Spleen (tissue), 11 donors: ENCODE measurements around the gene LAMA5. TPM values are rescaled to one million over a fixed set of nuclear protein-coding genes. Genes with fewer than 3 reads are reported as not detected.

Experiments used
- DNase-seq: peaks from one replicate; pipeline ENCODE4 v3.0.0-alpha.2; 2020
- H3K27ac ChIP-seq, 8 donors: fragments of 200-600 bp; sonication (generic) in 7 of 8; 1 replicate in 4 of 8; 2 replicates in 4 of 8; pipeline versions ENCODE4 v1.5.0 to v1.8.0; 2016 to 2021; ENCODE audit warnings: inconsistent platforms in 4 of 8, mild to moderate bottlenecking in 4 of 8, moderate library complexity in 1 of 8
- H3K27me3 ChIP-seq, 7 donors: fragments of 200-600 bp; sonication (generic) in 6 of 7; replicated peaks in 1 of 7; 1 replicate in 4 of 7; 2 replicates in 3 of 7; pipeline versions ENCODE4 v1.5.0 to v1.8.0; 2016 to 2021; ENCODE audit warnings: inconsistent platforms in 3 of 7, mild to moderate bottlenecking in 1 of 7
- H3K36me3 ChIP-seq, 6 donors: fragments of 200-600 bp; sonication (generic) in 5 of 6; 1 replicate in 4 of 6; 2 replicates in 2 of 6; pipeline versions ENCODE4 v1.5.0 to v1.8.0; 2016 to 2021; ENCODE audit warnings: inconsistent platforms in 2 of 6
- H3K4me1 ChIP-seq, 6 donors: fragments of 200-600 bp; sonication (generic) in 5 of 6; 1 replicate in 3 of 6; 2 replicates in 3 of 6; pipeline versions ENCODE4 v1.5.0 to v1.8.0; 2016 to 2021; ENCODE audit warnings: inconsistent platforms in 3 of 6
- H3K4me3 ChIP-seq, 8 donors: fragments of 200-600 bp; sonication (generic) in 7 of 8; 1 replicate in 4 of 8; 2 replicates in 4 of 8; pipeline versions ENCODE4 v1.5.0 to v1.8.0; 2016 to 2021; ENCODE audit warnings: inconsistent platforms in 4 of 8, mild to moderate bottlenecking in 4 of 8, moderate library complexity in 2 of 8
- H3K9me3 ChIP-seq, 8 donors: fragments of 200-600 bp; sonication (generic) in 7 of 8; 1 replicate in 4 of 8; 2 replicates in 4 of 8; pipeline versions ENCODE4 v1.5.0 to v1.8.0; 2016 to 2021; ENCODE audit warnings: inconsistent platforms in 4 of 8
- POLR2A ChIP-seq, 3 donors: fragments of 450-650 bp; IDR thresholded peaks; one replicate each; pipeline ENCODE4 v1.5.1; 2017; ENCODE audit warnings: antibody characterized with exemption in 3 of 3, mild to moderate bottlenecking in 1 of 3
- POLR2AphosphoS5 ChIP-seq, 3 donors: sonication (generic); formaldehyde crosslinking; IDR thresholded peaks; one replicate each; pipeline ENCODE4 v1.5.1; 2017; ENCODE audit warnings: antibody characterized with exemption in 3 of 3
- WGBS, 5 donors: extraction: QIAGEN DNeasy Blood & Tissue Kit in 3 of 5; methylation state at CpG; one replicate each; pipeline versions ENCODE4 v1.1.5 to v1.1.7; 2013 to 2018; 5-methylcytosine and 5-hydroxymethylcytosine counted together
- intact Hi-C: fragments of 100-400 bp; cut with DNase I; formaldehyde crosslinking; loops from one replicate; pipeline ENCODE4 v1.15.0; 2023; ENCODE audit warnings: low total_unique reads
- polyA plus RNA-seq, 3 donors: library from polyadenylated mRNA; stranded (reverse); fragments of 200-250 nt; gene quantifications; one replicate each; pipeline ENCODE4 v1.2.1, GENCODE V29; 2013
- total RNA-seq, 7 donors: library from RNA; depleted of rRNA in 3 of 7; stranded (reverse); fragments of >200 nt in 3 of 7; fragmentation: NEBNext Ultra II Directional in 4 of 7; extraction: Animal tissue kit (Norgen Biotek cat#: 25700) in 4 of 7; gene quantifications; one replicate each; pipeline versions ENCODE4 v1.1.0 to v1.2.1, GENCODE V29; 2016 to 2021
- TF ChIP-seq, protein P1 (sequence below), 11 experiments: fragments of 200-600 bp in 7 of 11; fragments of 450-650 bp in 4 of 11; sonication (generic) in 4 of 11; IDR thresholded peaks in 8 of 11; conservative IDR thresholded peaks in 3 of 11; 1 replicate in 7 of 11; 2 replicates in 4 of 11; pipeline versions ENCODE4 v1.4.0 to v1.8.0; 2016 to 2021; ENCODE audit warnings: antibody characterized with exemption in 11 of 11, inconsistent platforms in 4 of 11, mild to moderate bottlenecking in 1 of 11
- donor health status: healthy with polysubstance abuse.
- donor health status: DM: no; HTN: no; CAD: no; lungs with moderate emphysema.
- donor health status: DM: no; HTN: no; CAD: no.
- donor health status: Bipolar disorder and iron deficiency.
- donor health status: healthy.
- donor health status: DM: no; HTN: no; CAD: no.
- donor health status: DM: yes; HTN: yes; CAD: no.

Gene LAMA5
- total and polyA plus RNA-seq, 10 donors = 46.5 to 266 (median 115) TPM

- no peak for DNase-seq
- WGBS, 5 donors = 43 to 100% (median 94%) methylated on average over 1 of the region's 1 CpG
- H3K27me3 ChIP-seq = no peaks in the 10 kb centered on the region
- intact Hi-C loops = no loop called here
- peaks cover 0 to 91% (median 13%) of the 10 kb centered on the region in 6 donors for H3K36me3 ChIP-seq
- H3K9me3 ChIP-seq = peaks cover 0 to 9% (median 6%) of the 10 kb centered on the region in 8 donors
- H3K4me1 ChIP-seq = peaks cover 0 to 7% (median 0%) of the 10 kb centered on the region in 6 donors
- no peak overlapping the region for H3K4me3 ChIP-seq
- TF ChIP-seq POLR2A (IDR thresholded peaks at IDR 0.05) (no peak), POLR2AphosphoS5 (IDR thresholded peaks at IDR 0.05) (no peak)
- no peak overlapping the region for H3K27ac ChIP-seq
Observed at GRCh38 chr20:62348604-62349003, 18.5 kb downstream of the LAMA5 start.

DNA sequence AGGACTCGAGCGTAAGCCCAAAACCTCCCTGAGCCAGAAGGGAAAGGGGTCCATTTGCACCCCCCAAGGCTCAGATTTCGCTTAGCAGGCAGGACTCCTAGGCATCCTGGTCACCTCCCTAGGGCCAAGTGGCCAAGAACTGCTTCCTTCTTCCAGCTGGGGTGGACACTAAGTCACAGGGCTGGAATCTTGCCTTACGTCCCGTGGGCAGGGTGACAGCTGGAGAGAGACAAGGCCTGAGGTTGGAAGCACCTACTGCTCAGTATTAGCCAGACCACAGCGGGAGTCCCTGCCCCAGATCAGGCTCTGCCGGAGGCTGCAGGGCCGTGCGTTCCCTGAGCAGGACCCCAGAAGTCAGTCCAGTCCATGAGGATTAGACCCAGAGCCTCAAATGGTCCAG is 19.7 kb downstream of the LAMA5 start:
- Histone ChIP-seq H3K27ac (no peak overlapping the region), H3K9me3 (peaks cover 0 to 9% (median 6%) of the 10 kb centered on the region in 8 donors), H3K27me3 (no peaks in the 10 kb centered on the region), H3K4me1 (no peaks in the 10 kb centered on the region), H3K4me3 (no peak overlapping the region), H3K36me3 (peaks cover 0 to 86% (median 13%) of the 10 kb centered on the region in 6 donors)
- intact Hi-C loops = no loop called here
- 79 to 84% (median 81%) methylated on average over 7 to 9 of the region's 9 CpGs for WGBS, 5 donors
- no peak for DNase-seq
- no peak for TF ChIP-seq POLR2A (IDR thresholded peaks at IDR 0.05)

- no peak overlapping the region for H3K4me3 ChIP-seq
- WGBS, 5 donors = 84 to 96% (median 91%) methylated on average over 6 to 10 of the region's 10 CpGs
- intact Hi-C loops = no loop called here
- DNase-seq = no peak
- no peaks in the 10 kb centered on the region for H3K4me1 ChIP-seq
- H3K27me3 ChIP-seq = no peaks in the 10 kb centered on the region
- TF ChIP-seq, protein P1, sequence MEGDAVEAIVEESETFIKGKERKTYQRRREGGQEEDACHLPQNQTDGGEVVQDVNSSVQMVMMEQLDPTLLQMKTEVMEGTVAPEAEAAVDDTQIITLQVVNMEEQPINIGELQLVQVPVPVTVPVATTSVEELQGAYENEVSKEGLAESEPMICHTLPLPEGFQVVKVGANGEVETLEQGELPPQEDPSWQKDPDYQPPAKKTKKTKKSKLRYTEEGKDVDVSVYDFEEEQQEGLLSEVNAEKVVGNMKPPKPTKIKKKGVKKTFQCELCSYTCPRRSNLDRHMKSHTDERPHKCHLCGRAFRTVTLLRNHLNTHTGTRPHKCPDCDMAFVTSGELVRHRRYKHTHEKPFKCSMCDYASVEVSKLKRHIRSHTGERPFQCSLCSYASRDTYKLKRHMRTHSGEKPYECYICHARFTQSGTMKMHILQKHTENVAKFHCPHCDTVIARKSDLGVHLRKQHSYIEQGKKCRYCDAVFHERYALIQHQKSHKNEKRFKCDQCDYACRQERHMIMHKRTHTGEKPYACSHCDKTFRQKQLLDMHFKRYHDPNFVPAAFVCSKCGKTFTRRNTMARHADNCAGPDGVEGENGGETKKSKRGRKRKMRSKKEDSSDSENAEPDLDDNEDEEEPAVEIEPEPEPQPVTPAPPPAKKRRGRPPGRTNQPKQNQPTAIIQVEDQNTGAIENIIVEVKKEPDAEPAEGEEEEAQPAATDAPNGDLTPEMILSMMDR (IDR thresholded peaks at IDR 0.05 in 8 of 11, conservative IDR thresholded peaks at IDR 0.05 in 3 of 11) = no peak
- TF ChIP-seq POLR2A (IDR thresholded peaks at IDR 0.05) = no peak
- TF ChIP-seq POLR2AphosphoS5 (IDR thresholded peaks at IDR 0.05) = no peak
- peaks cover 0 to 9% (median 6%) of the 10 kb centered on the region in 8 donors for H3K9me3 ChIP-seq
- H3K36me3 ChIP-seq = peaks cover 0 to 86% (median 13%) of the 10 kb centered on the region in 6 donors
- H3K27ac ChIP-seq = no peak overlapping the region
Observed at GRCh38 chr20:62347151-62347404, 20.0 kb downstream of the LAMA5 start.

GRCh38 chr20:62346398-62347150 is 20.5 kb downstream of the LAMA5 start:
- 92 to 95% (median 93%) methylated on average over 15 to 34 of the region's 34 CpGs for WGBS, 5 donors
- no peak overlapping the region for H3K4me3 ChIP-seq
- intact Hi-C loops = no loop called here
- peak in 1 of 3 donors; percentile 48 for TF ChIP-seq POLR2AphosphoS5 (IDR thresholded peaks at IDR 0.05)
- TF ChIP-seq, protein P1 (IDR thresholded peaks at IDR 0.05 in 8 of 11, conservative IDR thresholded peaks at IDR 0.05 in 3 of 11) = no peak
- TF ChIP-seq POLR2A (IDR thresholded peaks at IDR 0.05) = no peak
- no peak for DNase-seq
- H3K9me3 ChIP-seq = peaks cover 0 to 9% (median 6%) of the 10 kb centered on the region in 8 donors
- H3K4me1 ChIP-seq = no peaks in the 10 kb centered on the region
- peaks cover 0 to 86% (median 11%) of the 10 kb centered on the region in 6 donors for H3K36me3 ChIP-seq
- H3K27ac ChIP-seq = no peak overlapping the region
- no peaks in the 10 kb centered on the region for H3K27me3 ChIP-seq

- DNase-seq = no peak
- intact Hi-C loops = no loop called here
- H3K27ac ChIP-seq = no peak overlapping the region
- no peaks in the 10 kb centered on the region for H3K4me1 ChIP-seq
- H3K36me3 ChIP-seq = peaks cover 0 to 86% (median 6%) of the 10 kb centered on the region in 6 donors
- H3K9me3 ChIP-seq = peaks cover 0 to 13% (median 6%) of the 10 kb centered on the region in 8 donors
- WGBS, 5 donors = 87 to 92% (median 90%) methylated on average over 15 to 25 of the region's 25 CpGs
- TF ChIP-seq, protein P1 (IDR thresholded peaks at IDR 0.05 in 8 of 11, conservative IDR thresholded peaks at IDR 0.05 in 3 of 11) = no peak
- TF ChIP-seq POLR2A (IDR thresholded peaks at IDR 0.05) (no peak), POLR2AphosphoS5 (IDR thresholded peaks at IDR 0.05) (no peak)
- no peak overlapping the region for H3K4me3 ChIP-seq
- no peaks in the 10 kb centered on the region for H3K27me3 ChIP-seq
Observed at GRCh38 chr20:62345681-62346370, 21.3 kb downstream of the LAMA5 start.
